HUDEP-2 (cell line): ENCODE measurements around the gene PIWIL4.

ENCODE experiments used
- DNase-seq, 76 experiments: peaks; one replicate each; lab custom pipeline; 2025; ENCODE audit not compliant: unreplicated experiment in 76 of 76; lab: John Stamatoyannopoulos, UW

PIWIL4 gene

GRCh38 chr11:94658386-94658785, 91.2 kb downstream of the PIWIL4 start:
- DNase-seq, result no peak

DNA sequence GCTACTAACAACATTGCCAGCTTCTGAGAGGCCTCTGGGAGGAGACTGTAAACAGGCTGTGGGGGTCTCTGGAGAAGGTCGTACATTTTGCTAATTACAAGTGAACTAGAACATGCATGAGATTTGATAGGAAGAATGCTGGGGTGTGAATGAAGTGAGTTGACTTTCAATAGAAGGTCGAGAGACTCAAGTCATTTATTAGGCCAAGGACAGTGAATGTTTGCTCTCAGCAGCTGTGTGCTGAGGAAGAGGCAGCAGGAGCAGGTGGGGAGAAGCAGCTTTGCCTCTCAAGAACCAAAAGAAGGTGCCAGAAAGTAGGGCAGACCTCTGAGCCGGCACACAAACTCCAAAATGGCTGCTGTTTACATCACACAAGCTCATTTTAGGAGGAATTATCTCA, 91.7 kb downstream of the PIWIL4 start:
- DNase-seq, result no peak

GRCh38 chr11:94661444-94661843, 94.3 kb downstream of the PIWIL4 start:
- DNase-seq, result no peak

DNA sequence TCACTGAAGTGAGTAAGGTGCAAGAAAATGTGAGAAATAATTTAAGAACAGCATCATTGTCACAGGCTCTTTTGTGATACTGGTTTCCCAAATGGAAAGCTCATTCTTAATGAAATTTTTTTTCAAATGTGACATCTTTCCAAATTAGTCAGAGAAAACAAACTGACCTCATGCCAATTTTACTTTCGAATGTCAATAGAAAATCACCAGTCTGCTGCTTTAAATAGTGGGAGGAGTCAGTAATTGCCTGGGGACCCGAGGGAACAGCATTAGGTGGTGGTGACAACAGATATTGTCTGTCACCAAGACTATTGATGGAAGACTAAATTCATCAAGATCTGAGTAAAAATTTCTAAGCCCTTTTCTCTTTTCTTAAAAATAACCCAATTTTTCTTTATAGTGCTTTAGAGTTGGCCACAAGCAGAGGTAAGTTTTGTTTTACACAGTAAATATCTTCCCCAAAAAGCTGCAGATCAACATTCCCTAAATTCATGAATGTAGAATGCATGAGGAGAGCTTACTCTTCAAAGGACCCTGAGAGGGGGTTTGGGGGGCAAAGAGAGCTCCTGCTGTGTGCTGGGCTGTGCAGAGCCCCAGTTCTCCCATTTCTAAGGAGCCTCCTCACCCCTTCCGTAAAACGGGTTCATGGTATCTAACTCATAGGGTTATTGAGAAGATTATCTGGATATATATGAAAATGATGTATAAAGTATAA, 95.1 kb downstream of the PIWIL4 start:
- DNase-seq, result no peak

DNA sequence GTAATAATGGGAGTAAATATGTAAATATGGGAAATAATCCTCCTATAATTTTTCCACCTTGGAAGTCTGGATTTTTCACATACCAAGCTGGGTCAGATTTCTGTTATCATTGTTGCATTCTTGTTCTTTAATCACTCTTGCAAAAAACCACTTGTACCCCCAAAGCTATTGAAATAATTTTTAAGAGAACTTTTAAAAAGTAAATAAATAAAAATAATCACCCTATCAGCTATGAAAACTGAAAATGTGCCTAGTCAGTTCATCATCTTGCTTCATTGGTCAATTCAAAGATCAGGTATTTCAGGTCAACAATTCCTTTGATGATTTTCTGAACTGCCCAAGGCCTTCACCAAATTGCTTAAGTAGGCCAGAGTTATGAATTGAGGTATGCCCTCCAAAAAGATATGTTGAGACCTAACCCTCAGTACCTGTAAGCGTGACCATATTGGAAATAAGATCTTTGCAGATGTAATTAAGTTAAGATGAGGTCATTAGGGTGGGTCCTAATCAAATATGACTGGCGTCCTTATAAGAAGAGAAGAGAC, 95.8 kb downstream of the PIWIL4 start:
- DNase-seq, result no peak

GRCh38 chr11:94664346-94664745, 97.2 kb downstream of the PIWIL4 start:
- no peak for DNase-seq

DNA sequence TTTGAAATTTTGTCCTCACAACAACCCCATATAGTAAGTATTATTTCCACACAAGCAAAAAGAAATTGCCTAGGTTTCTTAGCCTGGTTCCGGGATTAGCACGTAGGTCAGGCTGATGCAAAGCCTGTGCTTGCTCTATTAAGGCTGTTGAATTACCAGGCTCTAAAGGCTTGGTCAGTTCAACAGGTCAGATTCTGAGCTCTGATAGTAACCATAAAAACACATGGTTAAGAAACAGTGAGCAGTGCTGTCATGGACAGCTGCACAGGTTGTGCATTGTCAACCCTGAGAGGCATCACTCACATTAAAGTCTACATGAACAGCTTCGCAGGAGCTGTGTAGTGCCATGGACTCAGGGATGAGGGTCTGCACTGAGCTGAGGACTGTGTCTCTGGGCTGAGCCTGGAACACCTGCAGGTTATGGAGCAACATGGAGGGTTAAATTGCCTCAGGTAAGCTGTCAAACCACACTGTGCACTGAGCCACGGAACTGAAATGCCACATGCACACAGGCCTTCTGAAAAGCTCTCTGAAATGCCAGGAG, 98.0 kb downstream of the PIWIL4 start:
- DNase-seq, result no peak

- no peak for DNase-seq
Measured at GRCh38 chr11:94666792-94667721, 99.9 kb downstream of the PIWIL4 start.

DNA sequence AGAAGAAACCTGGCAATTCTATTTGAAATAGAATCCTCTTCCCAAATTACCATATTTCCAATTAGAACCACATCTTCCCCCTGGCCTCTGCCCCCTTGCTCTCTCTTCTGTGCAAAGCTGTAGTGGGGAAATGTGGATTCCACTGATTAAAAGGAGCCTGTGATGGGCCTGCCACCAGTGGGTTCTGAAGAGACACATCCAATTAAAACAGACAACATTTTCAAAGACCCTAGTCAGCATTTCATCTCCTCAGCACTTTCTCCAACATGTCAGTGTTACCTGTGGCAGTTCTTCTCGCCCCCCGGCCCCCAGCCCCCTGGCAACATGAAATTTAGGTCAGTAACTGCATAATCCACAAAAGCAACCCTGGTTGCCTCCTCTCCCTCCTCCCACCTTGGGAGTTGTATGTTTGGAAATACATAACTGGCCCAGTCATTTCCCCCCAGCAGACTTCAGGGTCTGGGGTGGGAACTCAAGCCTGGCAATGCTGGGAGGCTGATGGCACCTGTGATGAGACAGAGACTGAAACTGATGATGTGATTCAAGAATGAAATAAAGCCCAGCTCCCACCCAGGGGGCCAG, 101.1 kb downstream of the PIWIL4 start:
- no peak for DNase-seq

GRCh38 chr11:94669023-94669422, 101.9 kb downstream of the PIWIL4 start:
- no peak for DNase-seq
